Pancreas (tissue), 10 donors: Measurements from ENCODE around the gene WASF2. TPM values are rescaled to one million over a fixed set of nuclear protein-coding genes. Genes with fewer than 3 reads are reported as not detected.

ENCODE experiments used
- ATAC-seq, 4 donors: fragments of 200-7000 bp; cut with Tn5 transposase; one replicate each; pipeline versions ENCODE4 v1.8.0 to v1.9.1; 2020; ENCODE audit warnings: mild to moderate bottlenecking in 4 of 4, moderate library complexity in 4 of 4
- DNase-seq, 6 donors: peaks; one replicate each; pipeline ENCODE4 v3.0.0-alpha.2; 2020
- FAIRE-seq: peaks from 2 replicates; lab custom pipeline; 2012; peaks lifted over from hg19 to GRCh38; lab: Jason Lieb, UNC
- H3K27ac ChIP-seq, 4 donors: fragments of 200-600 bp; sonication (generic); 1 replicate in 3 of 4; 2 replicates in 1 of 4; pipeline versions ENCODE4 v1.5.0 to v1.8.0; 2020
- H3K27me3 ChIP-seq, 4 donors: fragments of 200-600 bp; one replicate each; pipeline ENCODE4 v1.8.0; 2021
- H3K36me3 ChIP-seq, 3 donors: fragments of 200-600 bp; sonication (generic) in 1 of 3; one replicate each; pipeline versions ENCODE4 v1.5.0 to v1.8.0; 2020 to 2021
- H3K4me1 ChIP-seq, 3 donors: fragments of 200-600 bp; one replicate each; pipeline ENCODE4 v1.8.0; 2021
- H3K4me3 ChIP-seq, 4 donors: fragments of 200-600 bp; sonication (generic) in 2 of 4; one replicate each; pipeline versions ENCODE4 v1.5.0 to v1.8.0; 2020 to 2021
- H3K9me3 ChIP-seq, 4 donors: fragments of 200-600 bp; one replicate each; pipeline ENCODE4 v1.8.0; 2021
- CTCF ChIP-seq, 4 donors: fragments of 200-600 bp; sonication (generic) in 3 of 4; IDR thresholded peaks; one replicate each; pipeline versions ENCODE4 v1.5.0 to v1.8.0; 2021; ENCODE audit warnings: antibody characterized with exemption in 4 of 4
- WGBS, 2 donors: extraction: QIAGEN DNeasy Blood & Tissue Kit; methylation state at CpG; one replicate each; pipeline ENCODE4 v1.1.7; 2013; 5-methylcytosine and 5-hydroxymethylcytosine counted together
- intact Hi-C, 3 donors: fragments of 100-400 bp; cut with DNase I; formaldehyde crosslinking; loops; one replicate each; pipeline versions ENCODE4 v1.11.1 to v1.14.2; 2022
- polyA plus RNA-seq, 2 donors: library from polyadenylated mRNA; stranded (reverse); fragments of 200-250 nt; gene quantifications; one replicate each; pipeline ENCODE4 v1.2.3, GENCODE V29; 2013
- total RNA-seq, 6 donors: library from RNA; stranded (reverse); fragmentation: NEBNext Ultra II Directional in 4 of 6; extraction: Animal tissue kit (Norgen Biotek cat#: 25700) in 4 of 6; gene quantifications; one replicate each; pipeline versions ENCODE4 v1.2.1 to v1.2.4, GENCODE V29; 2021 to 2023
- donor health status: healthy with polysubstance abuse.
- donor health status: DM: no; HTN: no; CAD: no; lungs with moderate emphysema.
- donor health status: DM: no; HTN: no; CAD: no.
- donor health status: control.
- donor health status: control.
- donor health status: Bipolar disorder and iron deficiency.
- donor health status: DM: yes; HTN: yes; CAD: no.
- donor health status: DM: no; HTN: no; CAD: no.
- donor health status: DM: no; HTN: no; CAD: no.
- donor health status: DM: yes; HTN: yes; CAD: no.

WASF2 gene
- total and polyA plus RNA-seq, 8 donors, result 13.5 to 83.2 (median 51.4) TPM

- Histone ChIP-seq H3K27me3 (no peaks in the 10 kb centered on the region), H3K4me1 (no peaks in the 10 kb centered on the region), H3K27ac (no peak overlapping the region), H3K36me3 (no peaks in the 10 kb centered on the region), H3K4me3 (no peak overlapping the region), H3K9me3 (no peaks in the 10 kb centered on the region)
- no peak for DNase-seq
- WGBS, 2 donors, result 18 to 23% methylated on average over 8 of the region's 8 CpGs
- intact Hi-C loops, result no loop called here
- peak in 1 of 4 donors; percentile 31 for ATAC-seq
- no peak for TF ChIP-seq CTCF (IDR thresholded peaks at IDR 0.05)
- FAIRE-seq, result no peak
Observed at GRCh38 chr1:27496604-27497155, 6.7 kb upstream of the WASF2 start.

GRCh38 chr1:27492796-27493195 lies 2.8 kb upstream of the WASF2 start:
- no peak for TF ChIP-seq CTCF (IDR thresholded peaks at IDR 0.05)
- H3K36me3 ChIP-seq, result no peaks in the 10 kb centered on the region
- FAIRE-seq (no peak), ATAC-seq (no peak), DNase-seq (no peak)
- 95 to 97% methylated on average over 3 of the region's 3 CpGs for WGBS, 2 donors
- H3K4me3 ChIP-seq, result no peak overlapping the region
- H3K27ac ChIP-seq, result no peak overlapping the region
- no peaks in the 10 kb centered on the region for H3K9me3 ChIP-seq
- intact Hi-C loops, result no loop called here
- H3K27me3 ChIP-seq, result no peaks in the 10 kb centered on the region
- peaks cover 0 to 18% (median 4%) of the 10 kb centered on the region in 3 donors for H3K4me1 ChIP-seq

- WGBS, 2 donors, result 45 to 53% methylated on average over 9 of the region's 9 CpGs
- Histone ChIP-seq H3K4me3 (no peak overlapping the region), H3K9me3 (no peaks in the 10 kb centered on the region), H3K4me1 (peaks cover 0 to 20% (median 6%) of the 10 kb centered on the region in 3 donors), H3K27ac (peak overlapping the region in 2 of 4 donors; percentile 37 to 41), H3K27me3 (no peaks in the 10 kb centered on the region), H3K36me3 (no peaks in the 10 kb centered on the region)
- FAIRE-seq, result no peak
- ATAC-seq, result no peak
- peak in 1 of 6 donors; percentile 41 for DNase-seq
- intact Hi-C loops, result no loop called here
- no peak for TF ChIP-seq CTCF (IDR thresholded peaks at IDR 0.05)
Observed at GRCh38 chr1:27491748-27492700, 2.1 kb upstream of the WASF2 start.

- intact Hi-C loops, result no loop called here
- ATAC-seq, result peak; percentile 23 to 36 (median 26)
- peak in 1 of 6 donors; percentile 46 for DNase-seq
- TF ChIP-seq CTCF (IDR thresholded peaks at IDR 0.05), result no peak
- Histone ChIP-seq H3K27me3 (no peaks in the 10 kb centered on the region), H3K36me3 (no peaks in the 10 kb centered on the region), H3K27ac (peak overlapping the region; percentile 96 to 100 (median 98)), H3K4me1 (peaks cover 0 to 25% (median 14%) of the 10 kb centered on the region in 3 donors), H3K4me3 (peak overlapping the region; percentile 85 to 100 (median 99)), H3K9me3 (no peaks in the 10 kb centered on the region)
- 0% methylated on average over 24 to 26 of the region's 26 CpGs for WGBS, 2 donors
- FAIRE-seq, result no peak
Observed at GRCh38 chr1:27489501-27489972, 430 bp downstream of the WASF2 start.
